GM21529 (cell line): ENCODE measurements around the gene LMAN2.
A peak's percentile ranks its signal among the peaks of the same experiment; 100 is the strongest.
"Not testable (repeated sequence)": the region's sequence is repeated elsewhere in the genome, so short reads cannot be mapped to it uniquely, and the experiment has no call there.

ENCODE experiments used
- ATAC-seq: cut with Tn5 transposase; IDR thresholded peaks from one replicate; pipeline ENCODE4 v1.9.1; 2021; ENCODE audit not compliant: unreplicated experiment

The LMAN2 gene

GRCh38 chr5:177378884-177379883, 27.7 kb upstream of the LMAN2 start:
- ATAC-seq, result no peak

GRCh38 chr5:177377851-177378776, 26.6 kb upstream of the LMAN2 start:
- no peak for ATAC-seq

- ATAC-seq, result no peak
Measured at GRCh38 chr5:177376107-177376506, 24.6 kb upstream of the LMAN2 start.

GRCh38 chr5:177375516-177375915, 24.0 kb upstream of the LMAN2 start:
- ATAC-seq, result not testable (repeated sequence)

- no peak for ATAC-seq
Measured at GRCh38 chr5:177374211-177374610, 22.7 kb upstream of the LMAN2 start.

- ATAC-seq, result no peak
Measured at GRCh38 chr5:177373806-177374205, 22.3 kb upstream of the LMAN2 start.

- no peak for ATAC-seq
Measured at GRCh38 chr5:177372910-177373309, 21.4 kb upstream of the LMAN2 start.

- no peak for ATAC-seq
Measured at GRCh38 chr5:177372034-177372896, 20.8 kb upstream of the LMAN2 start.

- ATAC-seq, result no peak
Measured at GRCh38 chr5:177371120-177372033, 19.9 kb upstream of the LMAN2 start.

- peak; percentile 65 for ATAC-seq
Measured at GRCh38 chr5:177370488-177371119, 19.1 kb upstream of the LMAN2 start.

GRCh38 chr5:177369645-177370440, 18.4 kb upstream of the LMAN2 start:
- ATAC-seq, result no peak

GRCh38 chr5:177368869-177369644, 17.6 kb upstream of the LMAN2 start:
- no peak for ATAC-seq

- no peak for ATAC-seq
Measured at GRCh38 chr5:177367981-177368868, 16.8 kb upstream of the LMAN2 start.

GRCh38 chr5:177367323-177367848, 15.9 kb upstream of the LMAN2 start:
- no peak for ATAC-seq

- ATAC-seq, result no peak
Measured at GRCh38 chr5:177366528-177367322, 15.3 kb upstream of the LMAN2 start.
